Dedifferentiated amniotic fluid mesenchymal stem cell (primary cell): ENCODE results near the gene CPHXL.

ENCODE experiments used
- DNase-seq: peaks from one replicate; pipeline ENCODE4 v3.0.0-alpha.2; 2016; ENCODE audit errors: extremely low spot score

CPHXL gene

GRCh38 chr16:75701361-75701760 lies 24.9 kb downstream of the CPHXL start, which contains the start of gene DUXB:
Gene DUXB (minus strand): TSS chr16:75701461. CDS start chr16:75701418, 43 bp downstream.
- DNase-seq: no peak

- no peak for DNase-seq
Observed at GRCh38 chr16:75697571-75697970, 28.7 kb downstream of the CPHXL start.

GRCh38 chr16:75695708-75696107 lies 30.6 kb downstream of the CPHXL start:
- no peak for DNase-seq

- DNase-seq: no peak
Observed at GRCh38 chr16:75687361-75687760, 38.9 kb downstream of the CPHXL start.

GRCh38 chr16:75682308-75682707 lies 44.0 kb downstream of the CPHXL start:
- DNase-seq: no peak

- DNase-seq: no peak
Observed at GRCh38 chr16:75679366-75679765, 46.9 kb downstream of the CPHXL start.

- DNase-seq: no peak
Observed at GRCh38 chr16:75676909-75677308, 49.4 kb downstream of the CPHXL start, which contains the start of gene CPHXL2. Gene CPHXL2 (minus strand): TSS chr16:75677009. CDS start chr16:75676999, 10 bp downstream.

GRCh38 chr16:75667503-75667902 lies 58.8 kb downstream of the CPHXL start:
- DNase-seq: no peak
